K562 (cell line): ENCODE data around the gene NIPBL. TPM values are rescaled to one million over a fixed set of nuclear protein-coding genes. Genes with fewer than 3 reads are reported as not detected.

Experiments used
- CBX8 ChIP-seq: fragments of 200-600 bp; sonication (generic); IDR thresholded peaks from 2 replicates; pipeline ENCODE4 v1.6.1; 2012; ENCODE audit warnings: borderline replicate concordance, mixed run types, low read depth, mild to moderate bottlenecking, moderate library complexity, mixed read lengths, low read length, control low read depth, inconsistent platforms; ENCODE audit not compliant: poor library complexity, severe bottlenecking; ENCODE audit errors: extremely low read depth
- GTF2E2 ChIP-seq: fragments of 200-800 bp; sonication (Bioruptor generic); IDR thresholded peaks from 2 replicates; pipeline ENCODE4 v1.6.1; 2016; ENCODE audit warnings: missing genetic modification characterization, missing compliant biosample characterization
- IRF2 ChIP-seq: sonication (generic); formaldehyde crosslinking; IDR thresholded peaks from 2 replicates; pipeline ENCODE4 v1.8.1; 2022; ENCODE audit warnings: mild to moderate bottlenecking, missing genetic modification reagents
- KDM2B ChIP-seq: fragments of 250-450 bp; sonication (Bioruptor Pico); IDR thresholded peaks from 2 replicates; pipeline ENCODE4 v1.8.0; 2021; ENCODE audit warnings: mild to moderate bottlenecking, moderate library complexity
- KLF16 ChIP-seq: IDR thresholded peaks from 2 replicates; pipeline ENCODE4 v1.6.1; 2016; ENCODE audit warnings: antibody characterized with exemption
- MCM2 ChIP-seq: fragments of 450-650 bp; IDR thresholded peaks from 2 replicates; pipeline ENCODE4 v1.6.1; 2017; ENCODE audit warnings: low read depth, mild to moderate bottlenecking
- MTA2 ChIP-seq: fragments of 450-650 bp; IDR thresholded peaks from 2 replicates; pipeline ENCODE4 v1.6.1; 2016; ENCODE audit warnings: low read depth
- PTBP1 ChIP-seq: fragments of 200-400 bp; formaldehyde crosslinking; IDR thresholded peaks from 2 replicates; pipeline ENCODE4 v1.6.1; 2017; ENCODE audit warnings: low read depth, low read length
- RBM39 ChIP-seq: fragments of 200-400 bp; formaldehyde crosslinking; optimal IDR thresholded peaks from 2 replicates; pipeline ENCODE3; 2018; ENCODE audit warnings: low read depth, low read length
- RCOR1 ChIP-seq, 2 experiments: IDR thresholded peaks; 2 replicates each; pipeline ENCODE4 v1.6.1; 2012; ENCODE audit warnings: low read depth in 2 of 2, low read length in 2 of 2, borderline replicate concordance in 1 of 2, improper control_type of control experiment in 1 of 2
- SMAD3 ChIP-seq: fragments of 450-650 bp; formaldehyde crosslinking; conservative IDR thresholded peaks from 2 replicates; pipeline ENCODE4 v1.4.0; 2020; ENCODE audit warnings: mild to moderate bottlenecking
- ZFP1 ChIP-seq: fragments of 450-650 bp; formaldehyde crosslinking; IDR thresholded peaks from 2 replicates; pipeline ENCODE4 v1.4.0; 2020; ENCODE audit warnings: mild to moderate bottlenecking, mixed read lengths
- ZKSCAN8 ChIP-seq: fragments of 200-800 bp; sonication (Bioruptor generic); IDR thresholded peaks from 2 replicates; pipeline ENCODE4 v1.6.1; 2016; ENCODE audit warnings: missing genetic modification characterization, missing compliant biosample characterization
- ZNF408 ChIP-seq: fragments of 250-450 bp; sonication (Bioruptor Pico); IDR thresholded peaks from 2 replicates; pipeline ENCODE4 v1.4.0; 2020; ENCODE audit warnings: low read depth, mild to moderate bottlenecking, moderate library complexity
- ZNF668 ChIP-seq: fragments of 250-450 bp; sonication (Bioruptor Pico); IDR thresholded peaks from 2 replicates; pipeline ENCODE4 v1.8.0; 2022; ENCODE audit warnings: mild to moderate bottlenecking, inconsistent platforms
- ZNF717 ChIP-seq: fragments of 250-450 bp; sonication (Bioruptor Pico); IDR thresholded peaks from 2 replicates; pipeline ENCODE4 v1.5.0; 2021
- ZNF766 ChIP-seq: fragments of 200-800 bp; sonication (Bioruptor generic); conservative IDR thresholded peaks from 2 replicates; pipeline ENCODE4 v1.6.1; 2016; ENCODE audit warnings: missing genetic modification characterization, missing compliant biosample characterization
- polyA plus RNA-seq, 8 experiments: library from polyadenylated mRNA; depleted of rRNA in 4 of 8; stranded (reverse) in 5 of 8; unstranded in 3 of 8; fragments of >200 nt; fragmentation: Nextera tagmentation in 2 of 8; fragmentation: Illumina TruSeq in 1 of 8; extraction: Ambion mirVana in 2 of 8; extraction: Trizol in 1 of 8; gene quantifications; 2 replicates each; pipeline versions ENCODE4 v1.2.1 to v1.2.3, GENCODE V29; 2011 to 2014; ENCODE audit warnings: inconsistent platforms in 1 of 8, missing spikeins in 1 of 8
- total RNA-seq, 7 experiments: library from RNA; depleted of rRNA in 6 of 7; stranded (reverse); fragments of >200 nt in 6 of 7; fragmentation: Illumina TruSeq in 2 of 7; extraction: Trizol in 2 of 7; gene quantifications; 2 replicates each; pipeline versions ENCODE4 v1.2.1 to v1.2.3, GENCODE V29; 2011 to 2021; ENCODE audit warnings: low replicate concordance in 1 of 7
- TF ChIP-seq, protein P1 (sequence below): fragments of 450-650 bp; formaldehyde crosslinking; IDR thresholded peaks from 2 replicates; pipeline ENCODE4 v1.4.0; 2020; ENCODE audit warnings: mild to moderate bottlenecking, moderate library complexity
- TF ChIP-seq, protein P2 (sequence below): sonication (generic); formaldehyde crosslinking; IDR thresholded peaks from 2 replicates; pipeline ENCODE4 v1.4.0; 2020; ENCODE audit warnings: mild to moderate bottlenecking, missing genetic modification reagents
- TF ChIP-seq, protein P3 (sequence below): fragments of 450-650 bp; formaldehyde crosslinking; IDR thresholded peaks from 2 replicates; pipeline ENCODE4 v1.4.0; 2020; ENCODE audit warnings: mild to moderate bottlenecking, moderate library complexity
- TF ChIP-seq, protein P4 (sequence below): fragments of 250-450 bp; sonication (Bioruptor Pico); IDR thresholded peaks from 2 replicates; pipeline ENCODE4 v1.5.0; 2021
- TF ChIP-seq, protein P5 (sequence below): conservative IDR thresholded peaks from 2 replicates; pipeline ENCODE4 v1.6.1; 2011; ENCODE audit warnings: low read depth, mild to moderate bottlenecking, low read length; ENCODE audit not compliant: control insufficient read depth

The NIPBL gene
- total and polyA plus RNA-seq, 9 of the 15 experiments (the other 6 are each of a cell fraction or from before 2014, with no cell fraction given) = 12.9 to 56.7 (median 38.9) TPM

DNA sequence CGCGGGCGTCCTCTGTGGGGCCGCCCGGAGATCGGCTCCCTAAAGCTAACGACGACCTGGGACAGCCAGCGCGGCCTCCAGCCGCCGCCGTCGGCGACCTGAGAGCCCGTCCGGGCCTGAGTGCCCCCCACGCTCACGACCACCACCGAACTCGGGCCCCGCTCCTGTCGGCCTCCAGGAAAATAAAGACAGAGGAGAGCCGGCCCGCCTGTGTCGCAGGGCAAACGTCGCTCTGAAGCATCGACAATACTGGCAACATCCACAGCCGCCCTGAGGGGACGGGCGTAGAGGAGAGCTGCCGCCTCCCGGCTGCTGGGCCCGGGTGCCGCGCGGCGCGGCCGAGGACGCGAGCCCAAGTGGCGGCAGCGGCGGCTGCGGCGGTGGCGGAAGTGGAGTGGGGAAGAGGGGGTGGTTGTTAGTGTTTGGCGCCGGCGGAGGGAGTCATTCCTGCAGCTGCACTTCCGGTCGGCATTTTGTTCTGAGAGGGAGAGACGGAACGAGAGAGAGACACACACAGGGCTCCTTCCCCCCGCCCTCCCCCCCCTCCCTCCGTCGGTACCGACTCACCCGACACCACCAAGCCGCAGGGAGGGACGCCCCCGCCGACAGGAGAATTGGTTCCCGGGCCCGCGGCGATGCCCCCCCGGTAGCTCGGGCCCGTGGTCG lies at the start of gene NIPBL (continued):
- no peak for TF ChIP-seq CBX8
- no peak for TF ChIP-seq ZFP1 (CRISPR knock-in tag)
- TF ChIP-seq KLF16 = no peak
- no peak for TF ChIP-seq MTA2
- TF ChIP-seq, protein P1, sequence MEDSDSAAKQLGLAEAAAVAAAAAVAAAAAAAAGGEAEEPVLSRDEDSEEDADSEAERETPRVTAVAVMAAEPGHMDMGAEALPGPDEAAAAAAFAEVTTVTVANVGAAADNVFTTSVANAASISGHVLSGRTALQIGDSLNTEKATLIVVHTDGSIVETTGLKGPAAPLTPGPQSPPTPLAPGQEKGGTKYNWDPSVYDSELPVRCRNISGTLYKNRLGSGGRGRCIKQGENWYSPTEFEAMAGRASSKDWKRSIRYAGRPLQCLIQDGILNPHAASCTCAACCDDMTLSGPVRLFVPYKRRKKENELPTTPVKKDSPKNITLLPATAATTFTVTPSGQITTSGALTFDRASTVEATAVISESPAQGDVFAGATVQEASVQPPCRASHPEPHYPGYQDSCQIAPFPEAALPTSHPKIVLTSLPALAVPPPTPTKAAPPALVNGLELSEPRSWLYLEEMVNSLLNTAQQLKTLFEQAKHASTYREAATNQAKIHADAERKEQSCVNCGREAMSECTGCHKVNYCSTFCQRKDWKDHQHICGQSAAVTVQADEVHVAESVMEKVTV (CRISPR knock-in tag) = no peak
- TF ChIP-seq PTBP1 = no peak
- no peak for TF ChIP-seq KDM2B (CRISPR knock-in tag)
- TF ChIP-seq RCOR1 (IDR thresholded peaks at IDR 0.05; ENCODE audit: borderline replicate concordance in 1 of 2, low read depth in 2 of 2, low read length in 2 of 2) = peak; percentile 8 to 25; a peak in 2 of 4 replicates
- no peak for TF ChIP-seq ZNF668 (CRISPR knock-in tag)
- TF ChIP-seq, protein P2, sequence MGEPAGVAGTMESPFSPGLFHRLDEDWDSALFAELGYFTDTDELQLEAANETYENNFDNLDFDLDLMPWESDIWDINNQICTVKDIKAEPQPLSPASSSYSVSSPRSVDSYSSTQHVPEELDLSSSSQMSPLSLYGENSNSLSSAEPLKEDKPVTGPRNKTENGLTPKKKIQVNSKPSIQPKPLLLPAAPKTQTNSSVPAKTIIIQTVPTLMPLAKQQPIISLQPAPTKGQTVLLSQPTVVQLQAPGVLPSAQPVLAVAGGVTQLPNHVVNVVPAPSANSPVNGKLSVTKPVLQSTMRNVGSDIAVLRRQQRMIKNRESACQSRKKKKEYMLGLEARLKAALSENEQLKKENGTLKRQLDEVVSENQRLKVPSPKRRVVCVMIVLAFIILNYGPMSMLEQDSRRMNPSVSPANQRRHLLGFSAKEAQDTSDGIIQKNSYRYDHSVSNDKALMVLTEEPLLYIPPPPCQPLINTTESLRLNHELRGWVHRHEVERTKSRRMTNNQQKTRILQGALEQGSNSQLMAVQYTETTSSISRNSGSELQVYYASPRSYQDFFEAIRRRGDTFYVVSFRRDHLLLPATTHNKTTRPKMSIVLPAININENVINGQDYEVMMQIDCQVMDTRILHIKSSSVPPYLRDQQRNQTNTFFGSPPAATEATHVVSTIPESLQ (CRISPR knock-in tag) = no peak
- TF ChIP-seq IRF2 (CRISPR knock-in tag) = no peak
- TF ChIP-seq ZNF717 (CRISPR knock-in tag) = no peak
- TF ChIP-seq, protein P3, sequence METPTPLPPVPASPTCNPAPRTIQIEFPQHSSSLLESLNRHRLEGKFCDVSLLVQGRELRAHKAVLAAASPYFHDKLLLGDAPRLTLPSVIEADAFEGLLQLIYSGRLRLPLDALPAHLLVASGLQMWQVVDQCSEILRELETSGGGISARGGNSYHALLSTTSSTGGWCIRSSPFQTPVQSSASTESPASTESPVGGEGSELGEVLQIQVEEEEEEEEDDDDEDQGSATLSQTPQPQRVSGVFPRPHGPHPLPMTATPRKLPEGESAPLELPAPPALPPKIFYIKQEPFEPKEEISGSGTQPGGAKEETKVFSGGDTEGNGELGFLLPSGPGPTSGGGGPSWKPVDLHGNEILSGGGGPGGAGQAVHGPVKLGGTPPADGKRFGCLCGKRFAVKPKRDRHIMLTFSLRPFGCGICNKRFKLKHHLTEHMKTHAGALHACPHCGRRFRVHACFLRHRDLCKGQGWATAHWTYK (CRISPR knock-in tag) = peak; percentile 35; the same call in 1 of the 2 replicates
- TF ChIP-seq MCM2 = no peak
- TF ChIP-seq SMAD3 = no peak
- no peak for TF ChIP-seq ZKSCAN8 (CRISPR knock-in tag)
- no peak for TF ChIP-seq ZNF766 (CRISPR knock-in tag)
- TF ChIP-seq, protein P4, sequence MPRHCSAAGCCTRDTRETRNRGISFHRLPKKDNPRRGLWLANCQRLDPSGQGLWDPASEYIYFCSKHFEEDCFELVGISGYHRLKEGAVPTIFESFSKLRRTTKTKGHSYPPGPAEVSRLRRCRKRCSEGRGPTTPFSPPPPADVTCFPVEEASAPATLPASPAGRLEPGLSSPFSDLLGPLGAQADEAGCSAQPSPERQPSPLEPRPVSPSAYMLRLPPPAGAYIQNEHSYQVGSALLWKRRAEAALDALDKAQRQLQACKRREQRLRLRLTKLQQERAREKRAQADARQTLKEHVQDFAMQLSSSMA = no peak; the same call in 1 of the 2 replicates
- TF ChIP-seq RBM39 = no peak
- peak; percentile 94 for TF ChIP-seq GTF2E2 (tag)
- TF ChIP-seq, protein P5, sequence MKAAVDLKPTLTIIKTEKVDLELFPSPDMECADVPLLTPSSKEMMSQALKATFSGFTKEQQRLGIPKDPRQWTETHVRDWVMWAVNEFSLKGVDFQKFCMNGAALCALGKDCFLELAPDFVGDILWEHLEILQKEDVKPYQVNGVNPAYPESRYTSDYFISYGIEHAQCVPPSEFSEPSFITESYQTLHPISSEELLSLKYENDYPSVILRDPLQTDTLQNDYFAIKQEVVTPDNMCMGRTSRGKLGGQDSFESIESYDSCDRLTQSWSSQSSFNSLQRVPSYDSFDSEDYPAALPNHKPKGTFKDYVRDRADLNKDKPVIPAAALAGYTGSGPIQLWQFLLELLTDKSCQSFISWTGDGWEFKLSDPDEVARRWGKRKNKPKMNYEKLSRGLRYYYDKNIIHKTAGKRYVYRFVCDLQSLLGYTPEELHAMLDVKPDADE = peak; percentile 80
- TF ChIP-seq ZNF408 = no peak
